IMR-90 (cell line): ENCODE measurements around the gene RNF182. TPM values are rescaled to one million over a fixed set of nuclear protein-coding genes. Genes with fewer than 3 reads are reported as not detected.

Source experiments
- ATAC-seq: fragments of 200-7000 bp; cut with Tn5 transposase; 2 replicates; pipeline ENCODE4 v1.9.1; 2020; ENCODE audit warnings: low read depth, mild to moderate bottlenecking, moderate library complexity
- BruUV-seq: library from RNA; stranded (reverse); fragments of 400-500 nt; replicated peaks from 2 replicates; lab custom pipeline; 2021; lab: Mats Ljungman, UMichigan
- CTCF ChIA-PET: fragments of 300-600 bp; formaldehyde crosslinking; extraction: SDS; loops from one replicate; lab custom pipeline; 2021; ENCODE audit warnings: antibody characterized with exemption; lab: Yijun Ruan, JAX
- POLR2A ChIA-PET: fragments of 300-600 bp; sonication (Branson Sonifier 250); formaldehyde crosslinking; loops from one replicate; lab custom pipeline; 2022; ENCODE audit warnings: antibody characterized with exemption; ENCODE audit not compliant: unreplicated experiment; lab: Charles Lee
- DNase-seq: peaks from one replicate; pipeline ENCODE4 v3.0.0; 2013
- H2AFZ ChIP-seq: replicated peaks from 2 replicates; pipeline ENCODE3; 2013; ENCODE audit warnings: low read length, mild to moderate bottlenecking; ENCODE audit not compliant: poor library complexity
- H2AK5ac ChIP-seq: 2 replicates; pipeline ENCODE4 v1.6.1; 2013; ENCODE audit warnings: low read depth, low read length, inconsistent platforms
- H2AK9ac ChIP-seq: replicated peaks from 2 replicates; pipeline ENCODE3; 2013; ENCODE audit warnings: mild to moderate bottlenecking, low read depth, low read length, moderate library complexity; ENCODE audit not compliant: poor library complexity
- H2BK120ac ChIP-seq: 2 replicates; pipeline ENCODE4 v1.6.1; 2013; ENCODE audit warnings: low read depth, low read length, inconsistent platforms
- H2BK15ac ChIP-seq: 3 replicates; pipeline ENCODE4 v1.6.1; 2013; ENCODE audit warnings: low read depth, low read length, inconsistent platforms
- H2BK20ac ChIP-seq: 2 replicates; pipeline ENCODE4 v1.6.1; 2013; ENCODE audit warnings: low read depth, mild to moderate bottlenecking, inconsistent platforms, low read length, moderate library complexity
- H2BK5ac ChIP-seq: 2 replicates; pipeline ENCODE4 v1.6.1; 2013; ENCODE audit warnings: mild to moderate bottlenecking, low read depth, low read length, inconsistent platforms; ENCODE audit not compliant: poor library complexity, severe bottlenecking
- H3K14ac ChIP-seq: replicated peaks from 2 replicates; pipeline ENCODE4 v1.6.1; 2013; ENCODE audit warnings: low read depth, low read length, inconsistent platforms
- H3K18ac ChIP-seq: 2 replicates; pipeline ENCODE4 v1.6.1; 2013; ENCODE audit warnings: low read depth, low read length, control low read depth
- H3K23ac ChIP-seq: 2 replicates; pipeline ENCODE4 v1.6.1; 2013; ENCODE audit warnings: low read depth, low read length, inconsistent platforms
- H3K27ac ChIP-seq: 2 replicates; pipeline ENCODE4 v1.5.1; 2013; ENCODE audit warnings: mild to moderate bottlenecking, control low read depth, low read length; ENCODE audit not compliant: insufficient read depth
- H3K27me3 ChIP-seq: 2 replicates; pipeline ENCODE4 v1.6.1; 2013; ENCODE audit warnings: low read length; ENCODE audit not compliant: control insufficient read depth, insufficient read depth
- H3K36me3 ChIP-seq: 2 replicates; pipeline ENCODE4 v1.6.1; 2013; ENCODE audit warnings: low read length, mixed read lengths; ENCODE audit not compliant: control insufficient read depth, insufficient read depth
- H3K4ac ChIP-seq: 2 replicates; pipeline ENCODE4 v1.6.1; 2013; ENCODE audit warnings: low read depth, low read length, inconsistent platforms
- H3K4me1 ChIP-seq: 2 replicates; pipeline ENCODE4 v1.6.1; 2013; ENCODE audit warnings: low read length, mixed read lengths; ENCODE audit not compliant: control insufficient read depth, insufficient read depth
- H3K4me2 ChIP-seq: 2 replicates; pipeline ENCODE4 v1.6.1; 2013; ENCODE audit warnings: low read depth, mild to moderate bottlenecking, control low read depth, low read length, moderate library complexity
- H3K4me3 ChIP-seq: 2 replicates; pipeline ENCODE4 v1.5.1; 2013; ENCODE audit warnings: low read depth, mild to moderate bottlenecking, control low read depth, low read length, moderate library complexity; ENCODE audit not compliant: insufficient read depth
- H3K56ac ChIP-seq: 2 replicates; pipeline ENCODE4 v1.6.1; 2013; ENCODE audit warnings: low read length, inconsistent platforms; ENCODE audit not compliant: insufficient read depth; ENCODE audit errors: extremely low read depth
- H3K79me1 ChIP-seq, 2 experiments: 2 replicates each; pipeline ENCODE4 v1.6.1; 2013; ENCODE audit warnings: low read length in 2 of 2, inconsistent platforms in 1 of 2, low read depth in 1 of 2
- H3K9ac ChIP-seq: 2 replicates; pipeline ENCODE4 v1.6.1; 2013; ENCODE audit warnings: low read depth, low read length, control low read depth
- H3K9me1 ChIP-seq: 2 replicates; pipeline ENCODE4 v1.6.1; 2013; ENCODE audit warnings: low read length, inconsistent platforms; ENCODE audit not compliant: insufficient read depth
- H3K9me3 ChIP-seq: 2 replicates; pipeline ENCODE4 v1.6.1; 2013; ENCODE audit warnings: low read length; ENCODE audit not compliant: control insufficient read depth, insufficient read depth
- H4K20me1 ChIP-seq: 2 replicates; pipeline ENCODE4 v1.6.1; 2013; ENCODE audit warnings: low read length, inconsistent platforms; ENCODE audit not compliant: insufficient read depth
- H4K5ac ChIP-seq: 2 replicates; pipeline ENCODE4 v1.6.1; 2013; ENCODE audit warnings: mild to moderate bottlenecking, low read depth, low read length, control low read depth
- H4K8ac ChIP-seq, 2 experiments: 2 replicates each; pipeline ENCODE4 v1.6.1; 2013; ENCODE audit warnings: low read depth in 2 of 2, low read length in 2 of 2, control low read depth in 1 of 2, inconsistent platforms in 1 of 2
- H4K91ac ChIP-seq: 2 replicates; pipeline ENCODE4 v1.6.1; 2013; ENCODE audit warnings: low read depth, low read length, inconsistent platforms; ENCODE audit not compliant: insufficient read depth
- BHLHE40 ChIP-seq: fragments of 150-350 bp; IDR thresholded peaks from 2 replicates; pipeline ENCODE4 v1.6.1; 2016; ENCODE audit warnings: mild to moderate bottlenecking, low read depth, low read length
- CEBPB ChIP-seq: IDR thresholded peaks from 2 replicates; pipeline ENCODE4 v1.6.1; 2012; ENCODE audit warnings: low read depth, low read length, improper control_type of control experiment
- CHD1 ChIP-seq: IDR thresholded peaks from 2 replicates; pipeline ENCODE4 v1.6.1; 2012; ENCODE audit warnings: low read depth, low read length, improper control_type of control experiment
- FOS ChIP-seq: fragments of 150-350 bp; IDR thresholded peaks from 2 replicates; pipeline ENCODE4 v1.6.1; 2016; ENCODE audit warnings: low read depth, low read length
- MAFK ChIP-seq: IDR thresholded peaks from 2 replicates; pipeline ENCODE4 v1.6.1; 2012; ENCODE audit warnings: low read depth, low read length, improper control_type of control experiment
- MAZ ChIP-seq: IDR thresholded peaks from 2 replicates; pipeline ENCODE4 v1.6.1; 2012; ENCODE audit warnings: low read depth, mild to moderate bottlenecking, low read length, improper control_type of control experiment, moderate library complexity, borderline replicate concordance
- MXI1 ChIP-seq: IDR thresholded peaks from 2 replicates; pipeline ENCODE4 v1.6.1; 2012; ENCODE audit warnings: low read depth, mild to moderate bottlenecking, low read length, moderate library complexity, borderline replicate concordance
- NFE2L2 ChIP-seq: fragments of 150-350 bp; IDR thresholded peaks from 2 replicates; pipeline ENCODE4 v1.6.1; 2016; ENCODE audit warnings: low read depth, mild to moderate bottlenecking, low read length
- POLR2A ChIP-seq: IDR thresholded peaks from 2 replicates; pipeline ENCODE4 v1.6.1; 2012; ENCODE audit warnings: mild to moderate bottlenecking, low read depth, low read length
- RAD21 ChIP-seq: IDR thresholded peaks from 2 replicates; pipeline ENCODE4 v1.6.1; 2012; ENCODE audit warnings: low read length, improper control_type of control experiment
- RCOR1 ChIP-seq: IDR thresholded peaks from 2 replicates; pipeline ENCODE4 v1.6.1; 2012; ENCODE audit warnings: mild to moderate bottlenecking, low read length, improper control_type of control experiment; ENCODE audit not compliant: insufficient replicate concordance
- RFX5 ChIP-seq: IDR thresholded peaks from 2 replicates; pipeline ENCODE4 v1.8.0; 2012; ENCODE audit warnings: low read depth, mild to moderate bottlenecking, low read length, moderate library complexity
- SMC3 ChIP-seq: fragments of 150-350 bp; IDR thresholded peaks from 2 replicates; pipeline ENCODE4 v1.6.1; 2016; ENCODE audit warnings: low read depth, mild to moderate bottlenecking, antibody characterized with exemption, low read length, moderate library complexity
- WGBS, 2 experiments: methylation state at CpG; one replicate each; pipeline versions ENCODE4 v1.1.5 to v1.1.7; 2013; ENCODE audit warnings: missing lambda C conversion rate in 2 of 2; ENCODE audit not compliant: insufficient read length in 1 of 2; ENCODE audit errors: extremely low coverage in 2 of 2; 5-methylcytosine and 5-hydroxymethylcytosine counted together
- dilution Hi-C: fragments of 300-500 bp; cut with HindIII; formaldehyde crosslinking; loops from one replicate; pipeline ENCODE4 v1.14.3; 2018; ENCODE audit warnings: low sequenced_read_pairs; ENCODE audit not compliant: unreplicated experiment
- in situ Hi-C: fragments of 300-500 bp; cut with MboI; formaldehyde crosslinking; loops from 3 replicates; pipeline ENCODE4 v1.14.3; 2019; ENCODE audit warnings: low sequenced_read_pairs, inconsistent platforms, mixed read lengths
- intact Hi-C: fragments of 100-400 bp; cut with micrococcal nuclease; formaldehyde crosslinking; loops from 2 replicates; pipeline ENCODE4 v1.10.0; 2022
- polyA plus RNA-seq, 3 experiments: library from polyadenylated mRNA; depleted of rRNA; stranded (reverse); fragments of >200 nt; gene quantifications; 2 replicates each; pipeline ENCODE4 v1.2.3, GENCODE V29; 2012; ENCODE audit warnings: low replicate concordance in 1 of 3
- total RNA-seq: library from RNA; depleted of rRNA; stranded (reverse); fragments of >200 nt; gene quantifications from 2 replicates; pipeline ENCODE4 v1.2.3, GENCODE V29; 2012
- TF ChIP-seq, protein P1 (sequence below): fragments of 150-350 bp; IDR thresholded peaks from 2 replicates; pipeline ENCODE4 v1.6.1; 2017; ENCODE audit warnings: mild to moderate bottlenecking, antibody characterized with exemption, low read length, low read depth
- TF ChIP-seq, protein P2 (sequence below): conservative IDR thresholded peaks from 2 replicates; pipeline ENCODE4 v1.5.1; 2012; ENCODE audit warnings: mild to moderate bottlenecking, low read depth, low read length, improper control_type of control experiment
- TF ChIP-seq, protein P3 (sequence below): fragments of 150-350 bp; IDR thresholded peaks from 2 replicates; pipeline ENCODE4 v1.6.1; 2016; ENCODE audit warnings: low read depth, mild to moderate bottlenecking, low read length, moderate library complexity, borderline replicate concordance

RNF182 gene
- total and polyA plus RNA-seq, 2 of the 4 experiments (the other 2 are of a cell fraction) = 4.1 to 9.1 TPM

DNA sequence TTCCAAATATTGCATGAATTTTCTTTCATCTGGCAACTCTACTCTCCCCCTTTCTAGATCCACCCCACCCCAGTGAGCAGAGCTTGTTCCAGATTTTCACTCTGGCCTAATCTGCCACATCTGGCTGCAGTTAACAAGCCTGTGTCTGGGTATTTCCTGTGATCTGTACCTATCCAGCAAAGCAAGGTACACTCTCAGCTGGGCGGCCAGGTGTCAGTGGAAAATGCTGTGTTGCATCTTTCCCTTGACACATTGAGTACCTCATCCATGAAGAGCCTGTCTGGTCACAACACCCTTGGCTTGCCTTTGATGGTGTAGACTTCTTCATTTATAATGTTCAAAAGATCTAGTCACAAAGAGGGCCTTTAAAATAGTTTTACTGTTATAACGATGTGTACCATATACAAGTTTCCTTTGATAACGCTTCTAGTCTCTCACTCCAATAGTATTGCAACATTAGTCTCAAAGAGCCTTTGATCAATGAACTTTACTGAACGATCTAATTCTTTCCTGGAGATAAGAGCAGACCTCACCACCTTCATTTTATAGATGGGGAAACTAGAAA lies 6.0 kb upstream of the RNF182 start:
- H2BK120ac ChIP-seq = no peak overlapping the region
- no peak overlapping the region for H2AFZ ChIP-seq
- H3K9me1 ChIP-seq = no peaks in the 10 kb centered on the region
- ChIA-PET POLR2A (interaction anchor here (0.5 kb wide), 1 partner anchor 29 kb away, joined by 3 read pairs; no protein-coding TSS in a partner anchor), CTCF (interaction anchor here (2.5 kb wide), 1 partner anchor 148 kb away, joined by 9 read pairs; no protein-coding TSS in a partner anchor)
- H4K5ac ChIP-seq = no peak overlapping the region
- DNase-seq (no peak), ATAC-seq (no peak)
- no peak overlapping the region for H4K8ac ChIP-seq
- no peaks in the 10 kb centered on the region for H3K9me3 ChIP-seq
- H2BK5ac ChIP-seq = no peak overlapping the region
- H3K36me3 ChIP-seq = no peaks in the 10 kb centered on the region
- H2BK15ac ChIP-seq = no peak overlapping the region
- peaks cover 2% of the 10 kb centered on the region; the same call in 1 of the 2 replicates for H3K27me3 ChIP-seq
- H3K4me3 ChIP-seq = no peak overlapping the region
- no TSS peak for BruUV-seq
- no peak overlapping the region for H2BK20ac ChIP-seq
- no peaks in the 10 kb centered on the region for H4K20me1 ChIP-seq
- H4K91ac ChIP-seq = no peak overlapping the region
- no peak overlapping the region for H3K14ac ChIP-seq
- H2AK5ac ChIP-seq = no peak overlapping the region; the same call in 1 of the 2 replicates
- H3K4me2 ChIP-seq = no peak overlapping the region
- no peaks in the 10 kb centered on the region; the same call in 1 of the 2 replicates for H3K4me1 ChIP-seq
- dilution Hi-C loops (no loop called here), in situ Hi-C loops (loop anchor here (25.0 kb wide), 1 partner anchor 1469 kb away; no protein-coding TSS in a partner anchor), intact Hi-C loops (no loop called here)
- no peak overlapping the region for H2AK9ac ChIP-seq
- H3K23ac ChIP-seq = no peak overlapping the region
- H3K9ac ChIP-seq = no peak overlapping the region
- no peak overlapping the region for H3K27ac ChIP-seq
- H3K18ac ChIP-seq = no peak overlapping the region
- TF ChIP-seq, protein P1, sequence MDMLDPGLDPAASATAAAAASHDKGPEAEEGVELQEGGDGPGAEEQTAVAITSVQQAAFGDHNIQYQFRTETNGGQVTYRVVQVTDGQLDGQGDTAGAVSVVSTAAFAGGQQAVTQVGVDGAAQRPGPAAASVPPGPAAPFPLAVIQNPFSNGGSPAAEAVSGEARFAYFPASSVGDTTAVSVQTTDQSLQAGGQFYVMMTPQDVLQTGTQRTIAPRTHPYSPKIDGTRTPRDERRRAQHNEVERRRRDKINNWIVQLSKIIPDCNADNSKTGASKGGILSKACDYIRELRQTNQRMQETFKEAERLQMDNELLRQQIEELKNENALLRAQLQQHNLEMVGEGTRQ = no peak
- TF ChIP-seq RCOR1 (no peak), MAFK (no peak), SMC3 (no peak), FOS (no peak), CHD1 (no peak), MXI1 (no peak), CEBPB (no peak), NFE2L2 (no peak), RFX5 (no peak), MAZ (no peak), POLR2A (no peak), RAD21 (no peak), BHLHE40 (no peak)
- TF ChIP-seq, protein P2, sequence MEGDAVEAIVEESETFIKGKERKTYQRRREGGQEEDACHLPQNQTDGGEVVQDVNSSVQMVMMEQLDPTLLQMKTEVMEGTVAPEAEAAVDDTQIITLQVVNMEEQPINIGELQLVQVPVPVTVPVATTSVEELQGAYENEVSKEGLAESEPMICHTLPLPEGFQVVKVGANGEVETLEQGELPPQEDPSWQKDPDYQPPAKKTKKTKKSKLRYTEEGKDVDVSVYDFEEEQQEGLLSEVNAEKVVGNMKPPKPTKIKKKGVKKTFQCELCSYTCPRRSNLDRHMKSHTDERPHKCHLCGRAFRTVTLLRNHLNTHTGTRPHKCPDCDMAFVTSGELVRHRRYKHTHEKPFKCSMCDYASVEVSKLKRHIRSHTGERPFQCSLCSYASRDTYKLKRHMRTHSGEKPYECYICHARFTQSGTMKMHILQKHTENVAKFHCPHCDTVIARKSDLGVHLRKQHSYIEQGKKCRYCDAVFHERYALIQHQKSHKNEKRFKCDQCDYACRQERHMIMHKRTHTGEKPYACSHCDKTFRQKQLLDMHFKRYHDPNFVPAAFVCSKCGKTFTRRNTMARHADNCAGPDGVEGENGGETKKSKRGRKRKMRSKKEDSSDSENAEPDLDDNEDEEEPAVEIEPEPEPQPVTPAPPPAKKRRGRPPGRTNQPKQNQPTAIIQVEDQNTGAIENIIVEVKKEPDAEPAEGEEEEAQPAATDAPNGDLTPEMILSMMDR = no peak
- TF ChIP-seq, protein P3, sequence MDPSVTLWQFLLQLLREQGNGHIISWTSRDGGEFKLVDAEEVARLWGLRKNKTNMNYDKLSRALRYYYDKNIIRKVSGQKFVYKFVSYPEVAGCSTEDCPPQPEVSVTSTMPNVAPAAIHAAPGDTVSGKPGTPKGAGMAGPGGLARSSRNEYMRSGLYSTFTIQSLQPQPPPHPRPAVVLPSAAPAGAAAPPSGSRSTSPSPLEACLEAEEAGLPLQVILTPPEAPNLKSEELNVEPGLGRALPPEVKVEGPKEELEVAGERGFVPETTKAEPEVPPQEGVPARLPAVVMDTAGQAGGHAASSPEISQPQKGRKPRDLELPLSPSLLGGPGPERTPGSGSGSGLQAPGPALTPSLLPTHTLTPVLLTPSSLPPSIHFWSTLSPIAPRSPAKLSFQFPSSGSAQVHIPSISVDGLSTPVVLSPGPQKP = no peak
- WGBS, 2 experiments = no CpG with 5 or more reads among the region's 4 CpGs
- no peak overlapping the region for H3K56ac ChIP-seq
- H3K79me1 ChIP-seq = no peaks in the 10 kb centered on the region
- no peak overlapping the region for H3K4ac ChIP-seq
